Neural progenitor cell (in vitro differentiated cells): ENCODE measurements around the gene EDRF1. TPM values are rescaled to one million over a fixed set of nuclear protein-coding genes. Genes with fewer than 3 reads are reported as not detected.
A peak's percentile ranks its signal among the peaks of the same experiment; 100 is the strongest.
"Not testable (repeated sequence)": the region's sequence is repeated elsewhere in the genome, so short reads cannot be mapped to it uniquely, and the experiment has no call there.

Source experiments
- DNase-seq: peaks from one replicate; pipeline ENCODE4 v3.0.0-alpha.2; 2016; ENCODE audit warnings: low spot score
- H2AFZ ChIP-seq: fragments of 200-600 bp; sonication (generic); replicated peaks from 2 replicates; pipeline ENCODE4 v1.6.1; 2016; ENCODE audit warnings: antibody characterized with exemption
- H3F3A ChIP-seq: fragments of 200-600 bp; sonication (generic); 2 replicates; pipeline ENCODE4 v1.6.1; 2016; ENCODE audit warnings: antibody characterized with exemption, low read depth
- H3K27ac ChIP-seq: fragments of 200-600 bp; sonication (generic); 2 replicates; pipeline ENCODE4 v1.5.1; 2016; ENCODE audit warnings: mild to moderate bottlenecking
- H3K27me3 ChIP-seq: fragments of 200-600 bp; sonication (generic); 2 replicates; pipeline ENCODE4 v1.6.1; 2016; ENCODE audit warnings: mild to moderate bottlenecking, moderate library complexity
- H3K36me3 ChIP-seq: fragments of 200-600 bp; sonication (generic); 2 replicates; pipeline ENCODE4 v1.5.1; 2016
- H3K4me1 ChIP-seq: fragments of 200-600 bp; sonication (generic); 2 replicates; pipeline ENCODE4 v1.6.1; 2016; ENCODE audit warnings: mixed run types
- H3K4me2 ChIP-seq: fragments of 200-600 bp; sonication (generic); 2 replicates; pipeline ENCODE4 v1.6.1; 2016
- H3K4me3 ChIP-seq: fragments of 200-600 bp; sonication (generic); 2 replicates; pipeline ENCODE4 v1.5.1; 2016
- H3K79me2 ChIP-seq: fragments of 200-600 bp; sonication (generic); 2 replicates; pipeline ENCODE4 v1.6.1; 2016; ENCODE audit warnings: low read depth
- H3K9ac ChIP-seq: fragments of 200-600 bp; sonication (generic); 2 replicates; pipeline ENCODE4 v1.6.1; 2016
- H3K9me3 ChIP-seq: fragments of 200-600 bp; sonication (generic); 2 replicates; pipeline ENCODE4 v1.5.1; 2016; ENCODE audit warnings: low read depth
- H4K20me1 ChIP-seq: fragments of 200-600 bp; sonication (generic); 2 replicates; pipeline ENCODE4 v1.6.1; 2016; ENCODE audit warnings: low read depth
- H3K27ac Mint-ChIP-seq: 3 replicates; pipeline ENCODE4 v1.8.0; 2021; ENCODE audit warnings: mixed read lengths
- H3K27me3 Mint-ChIP-seq: 2 replicates; pipeline ENCODE4 v1.8.0; 2022; ENCODE audit warnings: low read depth, mild to moderate bottlenecking, inconsistent platforms, moderate library complexity, mixed read lengths; ENCODE audit not compliant: insufficient read depth
- H3K36me3 Mint-ChIP-seq: 3 replicates; pipeline ENCODE4 v1.8.0; 2021; ENCODE audit warnings: mixed read lengths
- H3K4me1 Mint-ChIP-seq: 3 replicates; pipeline ENCODE4 v1.8.0; 2021; ENCODE audit warnings: mixed read lengths
- H3K4me3 Mint-ChIP-seq: 3 replicates; pipeline ENCODE4 v1.8.0; 2021; ENCODE audit warnings: mild to moderate bottlenecking, moderate library complexity, mixed read lengths
- H3K9me3 Mint-ChIP-seq: 3 replicates; pipeline ENCODE4 v1.8.0; 2020; ENCODE audit warnings: mixed read lengths
- EZH2 ChIP-seq: fragments of 200-600 bp; sonication (generic); IDR thresholded peaks from 2 replicates; pipeline ENCODE4 v1.6.1; 2017; ENCODE audit warnings: antibody characterized with exemption, mild to moderate bottlenecking, moderate library complexity
- EZH2phosphoT487 ChIP-seq: fragments of 200-600 bp; sonication (generic); IDR thresholded peaks from 2 replicates; pipeline ENCODE4 v1.6.1; 2017; ENCODE audit warnings: antibody characterized with exemption
- total RNA-seq: library from RNA; depleted of rRNA; stranded (reverse); fragments of >200 nt; gene quantifications from 2 replicates; pipeline ENCODE4 v1.2.3, GENCODE V29; 2015; ENCODE audit warnings: low replicate concordance
- TF ChIP-seq, protein P1 (sequence below): fragments of 200-600 bp; sonication (generic); IDR thresholded peaks from 2 replicates; pipeline ENCODE4 v1.5.1; 2017; ENCODE audit warnings: antibody characterized with exemption, mild to moderate bottlenecking

Gene EDRF1
- total RNA-seq, 1 donor from 2014 or later = 63.4 TPM

DNA sequence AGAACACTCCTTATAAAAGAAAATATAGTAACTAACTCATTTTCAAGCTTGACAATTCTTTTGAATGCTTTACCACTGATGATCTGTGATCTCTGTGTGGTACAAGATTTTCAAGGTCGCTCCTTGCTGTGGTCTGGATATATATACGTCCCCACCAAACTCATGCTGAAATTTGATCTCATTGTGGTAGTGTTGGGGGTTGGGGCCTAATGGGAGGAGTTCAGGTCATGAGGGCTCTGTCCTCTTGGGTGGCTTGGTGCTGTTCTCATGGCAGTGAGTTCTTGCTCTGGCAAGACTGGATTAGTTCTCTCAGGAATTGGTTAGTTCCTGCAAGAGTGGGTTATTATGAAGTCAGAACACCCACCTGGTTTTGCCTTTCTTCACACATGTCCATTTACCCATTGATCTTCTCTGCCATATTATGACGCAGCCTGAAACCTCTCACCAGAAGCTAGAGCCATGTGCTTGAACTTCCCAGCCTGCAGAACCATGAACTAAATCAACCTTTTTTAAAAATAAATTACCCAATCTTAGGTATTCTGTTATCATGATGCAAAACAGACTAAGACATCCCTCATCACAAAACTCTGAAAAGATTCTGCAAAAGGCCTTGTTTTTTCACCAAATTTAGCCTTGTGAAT lies 8.3 kb upstream of the EDRF1 start:
- Histone ChIP-seq H2AFZ (no peak overlapping the region), H3K9ac (no peak overlapping the region), H3K79me2 (no peaks in the 10 kb centered on the region), H3K4me3 (no peak overlapping the region), H3K4me2 (no peak overlapping the region), H3K9me3 (no peaks in the 10 kb centered on the region), H3K36me3 (no peaks in the 10 kb centered on the region), H3K27ac (no peak overlapping the region), H3F3A (no peaks in the 10 kb centered on the region), H3K4me1 (peaks cover 5% of the 10 kb centered on the region), H4K20me1 (no peaks in the 10 kb centered on the region), H3K27me3 (no peaks in the 10 kb centered on the region)
- Mint-ChIP-seq H3K27ac (no peak overlapping the region), H3K27me3 (peaks cover 2% of the 10 kb centered on the region), H3K4me3 (no peak overlapping the region), H3K4me1 (peaks cover 43% of the 10 kb centered on the region), H3K36me3 (no peaks in the 10 kb centered on the region), H3K9me3 (peaks cover 9% of the 10 kb centered on the region)
- TF ChIP-seq EZH2phosphoT487 = no peak
- TF ChIP-seq, protein P1, sequence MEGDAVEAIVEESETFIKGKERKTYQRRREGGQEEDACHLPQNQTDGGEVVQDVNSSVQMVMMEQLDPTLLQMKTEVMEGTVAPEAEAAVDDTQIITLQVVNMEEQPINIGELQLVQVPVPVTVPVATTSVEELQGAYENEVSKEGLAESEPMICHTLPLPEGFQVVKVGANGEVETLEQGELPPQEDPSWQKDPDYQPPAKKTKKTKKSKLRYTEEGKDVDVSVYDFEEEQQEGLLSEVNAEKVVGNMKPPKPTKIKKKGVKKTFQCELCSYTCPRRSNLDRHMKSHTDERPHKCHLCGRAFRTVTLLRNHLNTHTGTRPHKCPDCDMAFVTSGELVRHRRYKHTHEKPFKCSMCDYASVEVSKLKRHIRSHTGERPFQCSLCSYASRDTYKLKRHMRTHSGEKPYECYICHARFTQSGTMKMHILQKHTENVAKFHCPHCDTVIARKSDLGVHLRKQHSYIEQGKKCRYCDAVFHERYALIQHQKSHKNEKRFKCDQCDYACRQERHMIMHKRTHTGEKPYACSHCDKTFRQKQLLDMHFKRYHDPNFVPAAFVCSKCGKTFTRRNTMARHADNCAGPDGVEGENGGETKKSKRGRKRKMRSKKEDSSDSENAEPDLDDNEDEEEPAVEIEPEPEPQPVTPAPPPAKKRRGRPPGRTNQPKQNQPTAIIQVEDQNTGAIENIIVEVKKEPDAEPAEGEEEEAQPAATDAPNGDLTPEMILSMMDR = no peak
- no peak for TF ChIP-seq EZH2
- DNase-seq = no peak

DNA sequence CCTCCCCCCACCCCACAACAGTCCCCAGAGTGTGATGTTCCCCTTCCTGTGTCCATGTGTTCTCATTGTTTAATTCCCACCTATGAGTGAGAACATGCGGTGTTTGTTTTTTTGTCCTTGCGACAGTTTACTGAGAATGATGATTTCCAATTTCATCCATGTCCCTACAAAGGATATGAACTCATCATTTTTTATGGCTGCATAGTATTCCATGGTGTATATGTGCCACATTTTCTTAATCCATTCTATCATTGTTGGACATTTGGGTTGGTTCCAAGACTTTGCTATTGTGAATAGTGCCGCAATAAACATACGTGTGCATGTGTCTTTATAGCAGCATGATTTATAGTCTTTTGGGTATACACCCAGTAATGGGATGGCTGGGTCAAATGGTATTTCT lies 4.8 kb upstream of the EDRF1 start:
- not testable (repeated sequence) for H3K27me3 Mint-ChIP-seq, H3K4me1 ChIP-seq, H3K9ac ChIP-seq, H3K27me3 ChIP-seq, H2AFZ ChIP-seq, H3K4me2 ChIP-seq, H3K36me3 ChIP-seq, H3K4me3 ChIP-seq, H4K20me1 ChIP-seq, H3F3A ChIP-seq, H3K4me3 Mint-ChIP-seq, H3K79me2 ChIP-seq, H3K27ac Mint-ChIP-seq, H3K9me3 ChIP-seq, H3K27ac ChIP-seq, DNase-seq, H3K36me3 Mint-ChIP-seq
- Mint-ChIP-seq H3K4me1 (peaks cover 17% of the 10 kb centered on the region), H3K9me3 (peaks cover 17% of the 10 kb centered on the region)

DNA sequence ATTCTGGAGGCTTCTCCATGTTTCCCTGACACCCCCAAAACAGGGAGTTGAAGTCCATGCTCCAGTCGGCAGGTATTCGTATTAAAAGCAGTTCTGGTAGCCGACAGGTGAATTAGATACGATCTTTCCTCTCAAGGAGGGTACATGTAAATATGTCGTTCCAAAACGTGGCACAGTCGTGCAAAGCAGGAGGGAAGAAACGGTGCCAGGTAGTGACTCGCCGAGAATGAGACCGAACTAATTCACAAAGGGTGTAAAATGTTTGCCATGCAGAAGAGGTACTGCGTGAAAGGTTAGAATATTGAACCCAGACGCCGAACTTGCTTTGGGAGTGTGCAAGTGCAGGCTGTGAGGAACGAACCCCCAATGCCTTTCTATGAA lies 483 bp downstream of the EDRF1 start:
- Histone ChIP-seq H3K27me3 (no peaks in the 10 kb centered on the region), H3F3A (peaks cover 3% of the 10 kb centered on the region), H3K27ac (peak overlapping the region; percentile 73), H3K36me3 (peaks cover 28% of the 10 kb centered on the region), H2AFZ (peak overlapping the region; percentile 92), H3K4me3 (peak overlapping the region; percentile 95), H3K79me2 (peaks cover 29% of the 10 kb centered on the region), H3K4me2 (peak overlapping the region; percentile 96), H3K9me3 (peaks cover 7% of the 10 kb centered on the region), H3K4me1 (peaks cover 9% of the 10 kb centered on the region), H3K9ac (peak overlapping the region; percentile 98), H4K20me1 (peaks cover 9% of the 10 kb centered on the region)
- TF ChIP-seq EZH2 (no peak), EZH2phosphoT487 (no peak)
- TF ChIP-seq, protein P1 = no peak
- H3K4me3 Mint-ChIP-seq = peak overlapping the region; percentile 95
- H3K36me3 Mint-ChIP-seq = peaks cover 3% of the 10 kb centered on the region
- peak overlapping the region; percentile 51 for H3K27ac Mint-ChIP-seq
- H3K4me1 Mint-ChIP-seq = peaks cover 11% of the 10 kb centered on the region
- no peak for DNase-seq
- H3K27me3 Mint-ChIP-seq = no peaks in the 10 kb centered on the region
- H3K9me3 Mint-ChIP-seq = peaks cover 10% of the 10 kb centered on the region

DNA sequence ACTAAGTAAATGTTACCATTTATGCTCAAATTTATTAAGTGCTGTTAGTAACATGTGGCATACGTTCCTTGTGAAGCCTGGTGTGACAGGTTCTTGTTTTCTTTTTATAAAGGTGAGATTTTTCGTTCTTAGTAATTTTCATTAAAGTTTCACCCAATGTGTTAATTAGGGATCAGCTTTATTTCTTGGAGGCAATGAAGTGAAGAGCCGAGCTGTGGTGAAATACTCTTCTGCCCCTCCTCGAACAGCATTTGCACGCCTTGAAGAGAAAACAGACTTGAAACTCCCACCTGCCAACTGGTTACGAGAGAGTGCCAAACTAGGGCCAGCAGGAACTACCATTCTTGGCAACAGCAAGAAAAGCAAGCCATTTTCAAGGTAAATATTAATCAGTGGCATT lies 1.5 kb downstream of the EDRF1 start:
- H4K20me1 ChIP-seq = peaks cover 9% of the 10 kb centered on the region
- Mint-ChIP-seq H3K36me3 (peaks cover 3% of the 10 kb centered on the region), H3K27me3 (no peaks in the 10 kb centered on the region), H3K27ac (no peak overlapping the region), H3K9me3 (peaks cover 8% of the 10 kb centered on the region), H3K4me3 (peak overlapping the region; percentile 95), H3K4me1 (peaks cover 11% of the 10 kb centered on the region)
- no peak overlapping the region for H3K27ac ChIP-seq
- peaks cover 31% of the 10 kb centered on the region for H3K36me3 ChIP-seq
- H3K4me3 ChIP-seq = peak overlapping the region; percentile 95
- no peaks in the 10 kb centered on the region for H3K27me3 ChIP-seq
- H2AFZ ChIP-seq = no peak overlapping the region
- DNase-seq = no peak
- H3F3A ChIP-seq = peaks cover 3% of the 10 kb centered on the region
- peaks cover 29% of the 10 kb centered on the region for H3K79me2 ChIP-seq
- peaks cover 9% of the 10 kb centered on the region for H3K4me1 ChIP-seq
- H3K4me2 ChIP-seq = peak overlapping the region; percentile 96
- TF ChIP-seq EZH2phosphoT487 (no peak), EZH2 (no peak)
- TF ChIP-seq, protein P1 = no peak
- H3K9me3 ChIP-seq = peaks cover 7% of the 10 kb centered on the region
- peak overlapping the region; percentile 98 for H3K9ac ChIP-seq
